Mesothelial cell of epicardium (in vitro differentiated cells): ENCODE data around the gene CAMKMT. TPM values are rescaled to one million over a fixed set of nuclear protein-coding genes. Genes with fewer than 3 reads are reported as not detected.

Experiments used
- DNase-seq, 2 experiments: peaks; one replicate each; pipeline ENCODE4 v3.0.0; 2021; ENCODE audit warnings: low spot score in 2 of 2; ENCODE audit not compliant: unreplicated experiment in 2 of 2
- H3K27ac Mint-ChIP-seq: 2 replicates; pipeline ENCODE4 v1.8.0; 2021; ENCODE audit warnings: mixed read lengths
- H3K27me3 Mint-ChIP-seq: 2 replicates; pipeline ENCODE4 v1.8.0; 2021; ENCODE audit warnings: low read depth, mixed read lengths
- H3K36me3 Mint-ChIP-seq: 2 replicates; pipeline ENCODE4 v1.8.0; 2021; ENCODE audit warnings: mixed read lengths
- H3K4me1 Mint-ChIP-seq: 2 replicates; pipeline ENCODE4 v1.8.0; 2021; ENCODE audit warnings: mixed read lengths
- H3K4me3 Mint-ChIP-seq: 2 replicates; pipeline ENCODE4 v1.8.0; 2021; ENCODE audit warnings: mild to moderate bottlenecking, moderate library complexity, mixed read lengths
- H3K9me3 Mint-ChIP-seq: 2 replicates; pipeline ENCODE4 v1.8.0; 2021; ENCODE audit warnings: mixed read lengths
- CTCF ChIP-seq: fragments of 200-600 bp; sonication (generic); IDR thresholded peaks from one replicate; pipeline ENCODE4 v1.5.0; 2021; ENCODE audit warnings: antibody characterized with exemption; ENCODE audit not compliant: unreplicated experiment
- total RNA-seq: library from RNA; stranded (reverse); gene quantifications from 3 replicates; pipeline ENCODE4 v1.2.1, GENCODE V29; 2021

The CAMKMT gene
- total RNA-seq, 1 donor from 2014 or later = 8.3 TPM

- peaks cover 10% of the 10 kb centered on the region for H3K4me1 Mint-ChIP-seq
These were observed 30.9 kb upstream of the CAMKMT start for GRCh38 chr2:44330801-44331200.

DNA sequence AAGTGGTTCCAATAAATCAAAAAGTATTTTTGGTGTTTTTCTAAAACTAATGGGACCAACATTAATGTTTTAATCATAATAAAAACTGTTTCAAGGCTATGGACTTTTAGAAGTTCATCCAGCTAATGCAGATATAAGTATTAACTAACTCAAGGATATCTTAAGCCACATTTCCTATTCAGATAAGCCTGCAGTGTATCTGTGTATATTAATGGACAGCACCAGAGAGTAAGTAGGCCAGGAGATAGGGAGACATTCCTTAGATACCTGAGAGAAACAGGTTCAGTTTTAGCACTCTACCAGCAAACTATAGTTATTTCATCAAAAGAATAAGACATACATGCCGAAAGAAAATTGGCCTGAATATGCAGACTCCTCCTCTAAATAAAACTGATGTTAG, 27.8 kb upstream of the CAMKMT start:
- H3K27ac Mint-ChIP-seq = peak overlapping the region; percentile 23
- no peak for TF ChIP-seq CTCF
- peaks cover 10% of the 10 kb centered on the region for H3K4me1 Mint-ChIP-seq
- H3K36me3 Mint-ChIP-seq = peaks cover 49% of the 10 kb centered on the region
- no peaks in the 10 kb centered on the region for H3K27me3 Mint-ChIP-seq
- DNase-seq = no peak
- no peak overlapping the region for H3K4me3 Mint-ChIP-seq
- peaks cover 14% of the 10 kb centered on the region for H3K9me3 Mint-ChIP-seq

More at GRCh38 chr2:44330801-44331200, 30.9 kb upstream of the CAMKMT start:
- Mint-ChIP-seq H3K27me3 (no peaks in the 10 kb centered on the region), H3K9me3 (peaks cover 4% of the 10 kb centered on the region), H3K4me3 (no peak overlapping the region), H3K36me3 (peaks cover 34% of the 10 kb centered on the region), H3K27ac (no peak overlapping the region)
- no peak for DNase-seq
- TF ChIP-seq CTCF = no peak

DNA sequence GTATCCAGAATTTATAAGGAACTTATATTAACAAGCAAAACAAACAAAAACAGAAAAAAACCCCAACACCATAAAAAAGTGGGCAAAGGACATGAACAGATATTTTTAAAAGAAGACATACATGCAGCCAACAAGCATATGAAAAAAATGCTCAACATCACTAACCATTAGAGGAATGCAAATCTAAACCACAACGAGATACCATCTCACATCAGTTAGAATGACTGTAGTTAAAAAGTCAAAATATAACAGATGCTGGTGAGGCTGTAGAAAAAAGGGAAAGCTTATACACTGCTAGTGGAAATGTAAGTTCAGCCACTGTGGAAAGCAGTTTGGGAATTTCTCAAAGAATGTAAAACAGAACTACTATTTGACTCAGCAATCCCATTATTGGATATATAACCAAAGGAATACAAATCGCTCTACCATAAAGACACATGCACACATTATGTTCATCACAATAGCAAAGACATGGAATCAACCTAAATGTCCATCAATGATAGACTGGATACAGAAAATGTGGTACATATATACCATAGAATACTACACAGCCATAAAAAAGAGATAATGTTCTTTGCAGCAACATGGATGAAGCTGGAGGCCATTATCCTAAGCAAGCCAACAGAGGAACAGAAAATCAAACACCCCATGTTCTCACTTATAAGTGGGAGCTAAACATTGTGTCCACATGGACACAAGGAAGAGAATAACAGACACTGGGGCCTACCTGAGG, 25.8 kb upstream of the CAMKMT start:
- DNase-seq = no peak
- H3K9me3 Mint-ChIP-seq = peaks cover 14% of the 10 kb centered on the region
- peaks cover 51% of the 10 kb centered on the region for H3K36me3 Mint-ChIP-seq
- no peak overlapping the region for H3K4me3 Mint-ChIP-seq
- no peak for TF ChIP-seq CTCF
- H3K27me3 Mint-ChIP-seq = no peaks in the 10 kb centered on the region
- peaks cover 10% of the 10 kb centered on the region for H3K4me1 Mint-ChIP-seq
- no peak overlapping the region for H3K27ac Mint-ChIP-seq

- Mint-ChIP-seq H3K36me3 (peaks cover 31% of the 10 kb centered on the region), H3K9me3 (no peaks in the 10 kb centered on the region), H3K27me3 (no peaks in the 10 kb centered on the region), H3K4me1 (no peaks in the 10 kb centered on the region), H3K27ac (no peak overlapping the region), H3K4me3 (no peak overlapping the region)
- DNase-seq = no peak
- TF ChIP-seq CTCF = no peak
These were observed 18.9 kb upstream of the CAMKMT start for GRCh38 chr2:44342854-44343253.

- H3K4me3 Mint-ChIP-seq = no peak overlapping the region
- H3K27me3 Mint-ChIP-seq = no peaks in the 10 kb centered on the region
- H3K36me3 Mint-ChIP-seq = peaks cover 16% of the 10 kb centered on the region
- no peak overlapping the region for H3K27ac Mint-ChIP-seq
- H3K9me3 Mint-ChIP-seq = no peaks in the 10 kb centered on the region
- H3K4me1 Mint-ChIP-seq = peaks cover 12% of the 10 kb centered on the region
- no peak for TF ChIP-seq CTCF
- no peak for DNase-seq
These were observed 14.2 kb upstream of the CAMKMT start for GRCh38 chr2:44347526-44347925.
